ENCODE results near the gene STK4.

STK4 gene

DNA sequence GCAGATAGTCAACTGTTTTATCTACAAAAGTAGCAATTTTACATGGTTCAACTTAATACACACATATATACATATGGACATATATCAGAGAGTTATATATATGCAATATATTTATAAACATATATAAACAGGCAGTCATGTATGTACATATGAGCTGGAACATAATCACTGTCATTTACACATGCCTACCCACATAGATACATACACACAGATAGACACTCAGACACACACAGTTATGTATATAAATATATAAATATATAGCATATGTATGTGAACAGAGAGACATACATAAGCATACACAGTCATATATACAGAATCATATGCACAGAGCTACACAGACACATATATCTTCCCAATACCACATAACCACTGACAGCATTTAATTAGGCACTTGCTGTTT is 146.4 kb downstream of the STK4 start:
- no peak for DNase-seq (ENCODE audit: low spot score)

DNA sequence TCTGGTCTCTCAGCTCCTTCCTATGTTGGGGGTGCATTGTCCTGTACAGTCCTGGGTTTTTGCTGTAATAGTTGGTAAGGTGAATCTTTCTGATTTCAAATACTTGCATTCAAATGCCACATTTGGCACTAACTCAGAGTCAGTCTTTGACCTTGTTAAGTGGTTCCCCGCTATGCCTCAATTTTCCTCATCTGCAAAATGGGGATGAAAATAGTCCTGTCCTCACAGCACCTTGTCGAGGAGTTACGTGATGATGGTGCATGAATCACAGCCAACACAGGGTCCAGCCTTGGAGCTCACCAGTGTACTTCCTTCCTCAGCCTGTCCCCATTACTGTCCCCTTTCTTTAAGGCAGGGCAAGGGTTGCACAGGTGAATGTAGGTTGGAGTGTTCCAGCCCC is 147.6 kb downstream of the STK4 start:
- no peak for DNase-seq (ENCODE audit: low spot score)

DNA sequence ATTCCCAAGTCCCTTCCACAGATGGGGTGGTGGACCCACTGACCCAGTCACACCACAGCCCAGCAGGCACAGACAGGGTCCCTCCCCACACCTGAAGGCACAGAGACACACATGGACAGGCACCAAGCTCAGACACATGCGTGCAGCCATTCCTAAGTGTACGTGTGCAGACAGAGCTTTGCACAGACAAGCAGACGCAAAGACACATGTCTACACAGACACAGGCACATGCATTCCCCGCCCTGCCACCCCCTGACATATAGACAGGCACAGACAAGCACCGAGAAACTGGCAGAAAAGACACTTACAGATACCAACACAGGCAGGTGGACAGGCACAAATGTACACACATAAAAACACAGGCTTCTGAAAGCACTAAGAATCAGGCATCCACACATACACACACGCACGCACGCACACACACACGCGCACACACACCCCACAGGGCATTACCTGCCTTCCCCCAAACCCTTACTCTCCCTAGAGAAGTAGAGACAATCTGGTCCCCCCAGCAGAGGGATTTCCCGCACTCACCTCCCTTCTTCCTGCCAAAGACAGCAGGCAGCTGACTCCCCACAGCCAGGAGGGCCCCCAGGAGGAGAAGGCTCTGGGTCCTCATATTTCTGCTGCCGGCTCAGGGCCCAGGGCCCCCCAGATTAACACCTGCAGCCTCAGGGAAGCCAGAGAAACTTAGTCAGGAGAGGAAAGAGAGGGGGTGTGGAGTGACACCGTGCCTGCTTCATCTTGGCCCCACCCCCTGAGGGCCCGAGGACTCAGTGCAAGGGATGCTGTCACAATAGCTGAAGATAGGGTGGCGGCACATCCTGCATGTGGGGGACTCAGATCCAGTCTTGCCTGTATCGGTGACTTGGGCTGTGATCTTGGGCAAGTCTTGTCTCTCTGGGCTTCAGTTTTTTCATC is 148.4 kb downstream of the STK4 start, which contains the start of gene WFDC5:
Gene WFDC5, minus strand, starts transcription at position 710 of the 921 bp plus-strand sequence. Its CDS starts 91 bp downstream, at position 619.
- no peak for DNase-seq (ENCODE audit: low spot score)

DNA sequence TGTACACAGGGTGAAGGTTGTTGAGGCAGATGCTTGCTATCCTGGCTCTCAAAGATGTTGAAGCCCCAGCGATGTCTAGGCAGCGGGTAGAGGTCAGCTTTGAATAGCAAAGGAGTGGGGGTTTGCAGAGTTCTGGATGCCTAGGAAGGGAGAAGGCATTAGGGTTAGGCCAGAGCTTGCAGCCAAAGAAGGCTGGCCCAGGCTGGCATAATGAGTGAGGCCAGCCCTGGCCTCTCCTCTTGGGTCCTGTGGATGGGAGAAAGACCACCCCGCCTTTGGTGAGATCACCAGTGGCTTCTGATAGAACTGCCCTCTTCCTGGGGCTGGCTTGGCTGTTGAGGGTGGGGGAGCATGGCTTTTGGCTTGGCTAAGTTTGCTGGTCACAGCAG is 149.1 kb downstream of the STK4 start:
- no peak for DNase-seq (ENCODE audit: low spot score)

DNA sequence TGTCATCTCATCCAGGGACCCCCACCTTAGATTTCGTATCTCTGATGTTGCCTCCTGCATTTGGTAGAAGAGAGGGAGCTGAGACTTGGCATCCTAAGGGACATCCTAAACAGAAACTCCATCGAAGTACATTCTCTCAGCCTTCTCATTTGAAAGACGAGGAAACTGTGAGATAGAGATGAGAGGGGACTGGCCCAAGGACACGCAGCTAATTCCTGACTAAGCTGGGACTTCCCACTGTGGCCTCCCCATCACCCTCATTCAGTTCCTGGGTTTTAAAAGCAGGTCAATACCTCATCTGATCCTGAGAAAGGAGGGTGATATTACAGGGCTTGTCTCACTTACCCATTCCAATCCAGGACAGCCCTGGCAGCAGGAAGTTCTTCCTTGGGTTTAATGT is 149.5 kb downstream of the STK4 start:
- no peak for DNase-seq (ENCODE audit: low spot score)

DNA sequence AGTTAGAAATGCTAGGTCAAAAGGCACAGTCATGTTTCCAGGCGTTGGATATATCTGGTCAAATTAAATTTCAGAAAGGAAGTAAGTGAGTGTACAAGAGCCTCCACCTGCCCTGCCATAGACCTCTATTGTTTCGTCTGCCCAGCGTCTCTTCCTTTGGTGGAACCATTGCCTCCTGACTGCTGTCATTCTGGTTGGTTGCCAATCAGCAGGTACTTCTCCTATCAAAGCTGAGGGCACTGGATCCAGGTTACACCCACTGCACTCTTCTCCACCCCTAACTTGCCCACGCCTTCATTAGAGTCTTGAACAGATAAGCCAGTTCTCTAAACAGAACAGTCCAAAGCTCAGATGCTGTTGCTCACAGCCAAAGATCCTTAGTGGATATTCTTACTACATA is 151.3 kb downstream of the STK4 start:
- no peak for DNase-seq (ENCODE audit: low spot score)

DNA sequence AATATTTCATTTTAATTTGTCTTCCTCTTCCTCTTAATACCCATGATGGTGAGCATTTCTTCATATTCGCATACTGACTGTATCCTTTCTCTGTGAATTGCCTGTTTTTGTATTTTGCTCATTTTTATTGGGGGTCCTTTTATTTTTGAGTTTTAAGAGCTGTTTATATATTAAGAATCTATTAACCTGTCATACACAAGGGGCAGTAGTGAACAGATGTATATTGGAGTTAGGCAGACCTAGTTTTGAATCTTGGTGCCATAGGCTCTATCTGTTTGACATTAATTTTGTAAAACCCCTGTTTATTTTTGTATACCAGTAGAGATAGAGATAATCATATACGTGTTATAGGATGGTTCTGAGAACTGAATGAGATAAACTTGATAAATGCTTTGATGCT is 151.7 kb downstream of the STK4 start:
- DNase-seq (ENCODE audit: low spot score) = no peak

DNA sequence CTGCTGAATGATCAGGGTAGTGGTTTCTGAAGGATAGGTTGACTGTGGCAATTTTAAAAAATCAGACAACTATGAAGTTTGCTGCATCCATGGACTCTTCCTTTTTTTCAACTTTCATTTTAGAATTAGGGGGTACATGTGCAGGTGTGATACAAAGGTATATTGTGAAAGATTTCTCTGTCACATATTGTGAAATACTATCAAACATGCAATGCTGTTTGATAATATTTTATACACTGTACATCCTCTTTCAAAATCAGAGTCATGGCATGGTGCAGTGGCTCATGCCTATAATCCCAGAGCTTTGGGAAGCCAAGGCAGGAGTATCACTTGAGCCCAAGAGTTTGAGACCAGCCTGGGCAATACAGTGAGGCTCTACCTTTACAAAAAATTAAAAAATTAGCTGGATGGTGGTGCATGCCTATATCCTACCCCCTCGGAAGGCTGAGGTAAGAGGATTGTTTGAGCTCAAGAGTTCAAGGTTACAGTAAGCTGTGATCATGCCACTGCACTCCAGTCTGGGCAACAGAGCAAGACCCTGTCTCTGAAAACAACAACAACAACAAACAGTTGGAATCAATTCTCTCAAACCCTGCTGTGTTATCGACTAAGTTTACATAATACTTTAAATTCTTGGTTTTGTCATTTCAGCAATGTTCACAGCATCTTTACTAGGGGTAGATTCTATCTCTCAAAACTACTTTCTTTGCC is 153.4 kb downstream of the STK4 start:
- no peak for DNase-seq (ENCODE audit: low spot score)

DNA sequence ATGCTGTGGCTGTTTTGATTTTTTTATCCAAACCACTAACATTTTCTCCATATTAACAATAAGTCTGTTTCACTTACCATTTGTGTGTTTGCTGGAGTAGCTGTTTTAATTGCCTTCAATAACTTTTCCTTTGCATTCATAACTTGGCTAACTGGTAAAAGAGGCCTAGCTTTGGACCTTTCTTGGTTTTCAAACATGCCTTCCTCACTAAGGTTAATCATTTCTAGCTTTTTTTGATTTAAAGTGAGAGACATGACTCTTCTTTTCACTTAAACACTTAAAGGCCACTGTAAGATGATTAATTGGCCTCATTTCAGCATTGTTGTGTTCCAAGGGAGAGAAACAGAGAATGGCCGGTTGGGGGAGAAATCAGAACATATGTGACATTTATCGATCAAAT is 155.1 kb downstream of the STK4 start:
- DNase-seq (ENCODE audit: low spot score) = no peak

DNA sequence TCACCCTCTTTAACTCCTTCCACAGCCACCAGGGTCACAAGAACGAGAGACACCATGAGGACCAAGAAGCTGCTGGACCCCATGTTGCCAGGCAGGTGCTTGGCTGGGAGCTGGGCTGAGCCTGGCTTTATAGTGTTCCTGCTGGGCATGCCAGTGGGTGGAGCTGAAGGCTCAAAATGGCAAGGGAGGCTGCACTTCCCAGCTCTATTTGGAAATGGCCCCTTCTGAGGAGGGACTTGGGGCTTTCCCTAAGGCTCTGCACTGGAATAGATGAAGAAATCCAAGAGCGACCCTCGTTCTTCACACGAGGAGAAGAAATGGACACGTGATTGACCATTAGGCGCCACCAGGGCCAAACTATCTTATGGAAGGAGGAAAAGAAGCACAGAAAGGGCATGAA is 158.1 kb downstream of the STK4 start, which contains the start of gene WFDC12:
Gene WFDC12, minus strand, starts transcription at position 101 of the 400 bp plus-strand sequence. Its CDS starts 18 bp downstream, at position 83.
- no peak for DNase-seq (ENCODE audit: low spot score)

DNA sequence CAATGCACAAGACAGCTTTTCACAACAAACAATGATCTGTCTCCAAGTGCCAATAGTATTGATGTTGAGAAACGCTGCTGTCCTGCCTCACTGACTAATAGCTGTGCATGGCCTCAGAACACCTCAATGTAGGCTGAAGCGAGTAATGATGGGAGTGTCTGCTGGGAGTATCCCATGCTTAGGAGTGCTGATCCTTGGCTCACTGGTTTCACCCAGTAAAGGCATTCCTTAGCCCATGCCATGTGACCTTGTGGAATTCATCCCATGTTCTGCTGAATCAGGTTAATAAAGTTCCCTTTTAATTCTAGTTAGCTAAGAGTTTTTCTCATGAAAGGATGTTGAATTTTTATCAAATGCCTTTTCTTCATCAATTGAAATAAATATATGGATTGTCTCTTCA is 161.8 kb downstream of the STK4 start:
- no peak for DNase-seq (ENCODE audit: low spot score)

Measured in AG08396 (cell line).